Endometrium (tissue), 2 donors: Measurements from ENCODE around the gene MBTPS1.

Experiments used
- FAIRE-seq: peaks from 2 replicates; lab custom pipeline; 2012; peaks lifted over from hg19 to GRCh38; lab: Jason Lieb, UNC
- donor health status: control.
- donor health status: control.

MBTPS1 gene

DNA sequence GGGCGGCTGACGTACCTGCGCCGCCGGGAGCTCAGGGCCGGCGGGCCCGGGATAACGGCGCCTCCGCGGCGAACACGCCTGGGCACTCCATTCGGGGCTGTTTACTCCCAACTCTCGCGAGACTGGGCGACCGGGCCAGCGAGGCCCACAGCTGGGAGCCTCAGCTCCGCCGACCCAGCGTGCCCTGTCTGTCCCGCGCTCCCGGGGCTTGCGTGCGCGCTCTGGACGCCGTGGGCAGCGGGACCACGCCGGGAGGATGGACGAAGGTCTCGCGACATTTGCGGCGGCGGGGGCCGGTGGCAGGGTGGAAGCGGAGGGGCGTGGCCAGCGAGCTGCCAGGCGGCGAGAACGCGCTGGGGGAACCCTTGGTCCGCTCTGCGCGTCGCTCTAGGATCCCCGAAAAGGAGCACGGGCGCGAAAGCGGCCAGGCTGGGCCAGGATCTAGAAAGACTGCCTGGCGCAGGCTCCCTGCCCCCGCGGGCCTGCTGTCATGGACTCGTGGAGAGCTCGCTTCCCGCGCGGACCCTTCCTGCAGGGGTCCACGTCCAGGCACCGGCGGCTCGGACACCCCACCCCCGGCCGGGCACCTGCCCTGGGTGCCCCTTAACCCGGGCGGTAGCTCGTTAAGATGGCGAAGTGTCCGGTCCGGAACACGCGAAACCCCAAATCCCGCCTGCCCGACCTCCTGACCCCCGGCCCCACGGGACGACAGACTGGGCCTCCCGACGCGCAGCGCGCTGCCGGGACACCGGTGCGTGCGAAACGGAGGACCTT lies at the start of gene MBTPS1:
Gene MBTPS1, minus strand, starts transcription at position 223 of the 774 bp plus-strand sequence. CDS start 15,159 bp downstream, outside the sequence.
- no peak for FAIRE-seq

DNA sequence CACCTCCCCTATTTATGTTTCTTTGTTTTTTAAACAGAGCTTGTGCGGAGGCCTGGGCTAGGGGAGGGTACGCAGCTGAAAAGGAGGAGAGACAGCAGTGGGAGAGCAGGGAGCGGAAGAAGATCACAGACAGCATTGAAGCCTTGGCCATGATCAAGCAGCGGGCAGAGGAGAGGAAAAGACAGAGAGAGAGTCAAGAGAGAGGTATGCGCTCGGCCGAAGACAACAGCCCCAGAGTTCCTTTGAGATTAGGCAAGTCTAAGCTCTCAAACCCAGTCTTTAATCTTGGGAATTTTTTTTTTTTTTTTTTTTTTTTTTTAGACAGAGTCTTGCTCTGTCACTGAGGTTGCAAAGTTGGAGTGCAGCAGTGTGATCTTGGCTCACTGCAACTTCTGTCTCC lies 49.0 kb upstream of the MBTPS1 start:
- FAIRE-seq: no peak

DNA sequence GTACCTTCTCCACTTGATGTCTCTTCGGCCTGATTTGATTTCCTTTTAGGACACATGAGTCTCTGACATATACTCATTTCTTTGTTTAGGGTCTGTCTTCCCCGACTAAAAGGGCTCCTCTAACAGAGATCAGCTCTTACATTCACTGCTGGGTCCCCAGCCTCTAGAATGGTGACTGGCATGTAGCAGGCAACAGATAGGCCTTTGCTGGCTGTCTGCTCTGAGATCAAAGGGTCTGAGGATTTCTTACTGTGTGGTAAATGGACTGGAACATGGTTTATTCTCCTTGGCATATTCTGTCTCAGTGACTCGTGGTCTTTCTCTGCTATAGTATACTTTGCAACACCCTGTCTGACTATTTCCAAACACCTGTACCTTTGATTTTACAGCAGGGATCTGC lies 45.1 kb upstream of the MBTPS1 start:
- FAIRE-seq: no peak

GRCh38 chr16:84161037-84161436 lies 44.3 kb upstream of the MBTPS1 start:
- FAIRE-seq: no peak

DNA sequence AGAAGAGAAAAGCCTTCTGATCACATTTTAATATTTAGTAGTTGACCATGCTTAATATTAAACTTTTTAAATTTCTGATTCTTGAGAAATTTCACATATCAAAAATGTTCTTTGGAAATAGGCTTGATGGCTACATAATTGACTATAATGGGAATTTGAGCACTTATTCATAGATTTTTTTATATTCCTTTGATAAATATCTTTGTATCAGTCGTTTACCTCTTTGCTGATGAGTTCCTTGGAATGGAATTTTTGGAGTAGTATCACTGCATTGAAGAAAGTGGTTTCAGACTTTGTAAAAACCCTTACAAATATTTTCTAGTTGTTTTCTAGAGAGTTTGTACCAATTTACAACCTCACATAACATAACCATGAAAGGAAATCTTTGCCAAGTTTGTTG lies 43.1 kb upstream of the MBTPS1 start:
- peak; percentile 33 for FAIRE-seq

- no peak for FAIRE-seq
These were observed 42.3 kb upstream of the MBTPS1 start for GRCh38 chr16:84159007-84159406.

GRCh38 chr16:84156342-84156784 lies 39.6 kb upstream of the MBTPS1 start:
- no peak for FAIRE-seq

DNA sequence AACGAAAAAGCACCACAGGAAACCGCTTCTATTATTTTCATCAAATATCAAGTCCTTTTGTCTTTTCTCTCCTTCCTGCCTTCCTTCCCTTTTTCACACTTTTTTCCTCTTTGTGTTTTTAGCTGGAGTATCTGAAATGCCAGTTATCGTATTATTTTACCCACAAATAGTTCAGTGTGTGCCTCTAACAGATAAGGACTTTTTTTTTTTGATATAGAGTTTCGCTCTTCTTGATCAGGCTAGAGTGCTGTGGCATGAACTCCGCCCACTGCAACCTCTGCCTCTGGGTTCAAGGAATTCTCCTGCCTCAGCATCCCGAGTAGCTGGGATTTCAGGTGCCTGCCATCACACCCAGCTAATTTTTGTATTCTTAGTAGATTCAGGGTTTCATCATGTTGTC lies 39.0 kb upstream of the MBTPS1 start:
- no peak for FAIRE-seq

- FAIRE-seq: no peak
These were observed 38.5 kb upstream of the MBTPS1 start for GRCh38 chr16:84155226-84155625.

DNA sequence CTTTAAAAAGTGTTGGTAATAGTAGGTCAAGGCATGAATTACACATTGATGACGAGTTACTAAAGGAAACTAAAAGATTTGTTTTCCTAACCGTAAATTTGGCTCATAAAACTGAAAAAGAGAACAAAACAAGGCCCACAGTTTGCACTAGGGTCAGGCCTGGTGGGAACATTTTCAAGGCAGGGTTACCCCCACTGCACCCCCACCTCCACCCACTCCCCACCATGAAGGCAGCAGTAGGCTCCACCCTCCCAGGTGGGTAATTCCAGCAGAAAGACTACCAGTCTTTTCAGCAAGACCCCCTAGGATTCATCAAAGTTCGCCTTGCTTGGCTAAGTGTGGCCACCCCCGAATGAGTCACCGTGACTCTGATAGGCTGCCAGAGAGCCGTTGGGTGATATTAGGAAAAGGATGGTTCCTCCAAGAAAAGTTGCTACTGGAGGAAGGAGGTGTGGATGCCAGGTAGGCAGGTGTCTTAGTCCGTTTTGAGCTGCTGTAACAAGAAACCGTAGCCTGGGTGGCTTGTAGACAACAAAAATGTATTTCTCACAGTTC lies 37.0 kb upstream of the MBTPS1 start:
- no peak for FAIRE-seq

GRCh38 chr16:84150926-84151325 lies 34.2 kb upstream of the MBTPS1 start:
- no peak for FAIRE-seq

DNA sequence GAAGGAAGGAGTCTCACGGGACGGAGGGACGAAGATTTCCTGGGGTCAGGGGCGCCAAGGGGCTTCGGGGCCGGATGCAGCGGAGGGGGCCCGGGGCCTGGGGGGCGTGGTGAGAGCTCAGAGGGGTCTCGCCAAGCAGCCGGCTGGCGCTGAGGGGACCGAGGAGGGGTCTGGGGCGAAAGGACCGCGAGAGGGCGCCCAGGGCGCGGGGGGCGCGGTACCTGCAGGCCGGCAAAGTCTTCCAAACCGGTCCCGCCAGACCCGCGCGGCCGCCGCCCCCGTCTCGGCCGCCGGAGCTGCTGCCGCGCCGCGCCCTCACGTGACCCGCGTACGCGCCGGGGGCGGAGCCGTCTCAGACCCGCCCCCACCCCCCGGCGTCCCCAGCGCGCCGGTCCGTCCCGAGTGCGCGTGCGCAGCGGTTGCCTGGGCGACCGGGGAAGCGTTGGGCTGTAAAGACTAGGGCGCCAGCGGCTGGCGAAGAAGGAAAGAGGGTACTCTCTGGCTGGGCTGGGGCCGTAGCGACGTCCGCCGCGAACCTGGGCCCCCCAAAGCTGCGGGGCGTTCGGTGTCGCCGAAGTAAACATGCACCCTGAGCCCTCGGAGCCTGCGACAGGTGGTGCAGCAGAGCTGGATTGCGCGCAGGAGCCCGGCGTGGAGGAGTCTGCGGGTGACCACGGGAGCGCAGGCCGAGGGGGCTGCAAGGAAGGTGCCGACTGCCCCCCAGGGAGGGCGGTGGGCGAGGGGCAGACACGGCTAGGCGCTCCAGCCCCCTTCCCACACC lies 28.3 kb upstream of the MBTPS1 start, which contains the start of the genes DNAAF1 and HSDL1:
Gene DNAAF1, plus strand, starts transcription at position 450 of the 781 bp plus-strand sequence. Its CDS starts 133 bp downstream, at position 583.
Gene HSDL1, minus strand, starts transcription at position 319 of the 781 bp plus-strand sequence. CDS start 13,856 bp downstream, outside the sequence.
- no peak for FAIRE-seq

- FAIRE-seq: no peak
These were observed 27.6 kb upstream of the MBTPS1 start for GRCh38 chr16:84144209-84144858.

- no peak for FAIRE-seq
These were observed 27.1 kb upstream of the MBTPS1 start for GRCh38 chr16:84143784-84144199.

- FAIRE-seq: no peak
These were observed 26.3 kb upstream of the MBTPS1 start for GRCh38 chr16:84143081-84143480.

DNA sequence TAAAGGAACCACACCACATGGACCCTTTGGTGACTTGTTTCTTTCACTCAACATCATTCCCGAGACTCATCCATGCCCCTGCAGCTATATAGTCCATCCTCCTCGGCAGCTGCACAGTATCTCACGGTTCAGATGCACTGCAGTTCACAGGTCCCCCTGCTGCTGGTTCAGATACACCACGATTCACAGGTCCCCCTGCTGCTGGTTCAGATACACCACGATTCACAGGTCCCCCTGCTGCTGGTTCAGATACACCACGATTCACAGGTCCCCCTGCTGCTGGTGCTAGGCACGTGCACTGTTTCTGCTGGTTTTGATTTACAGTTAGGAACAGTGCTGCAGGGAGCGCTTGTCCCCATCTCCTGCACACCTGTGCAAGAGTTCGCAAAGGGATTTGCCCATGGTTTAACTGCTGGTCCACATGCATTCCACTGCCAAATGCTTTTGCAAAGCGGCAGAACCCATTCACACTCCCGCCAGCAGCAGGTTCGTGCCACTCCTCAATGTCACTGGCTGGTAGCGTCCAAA lies 24.5 kb upstream of the MBTPS1 start:
- no peak for FAIRE-seq

DNA sequence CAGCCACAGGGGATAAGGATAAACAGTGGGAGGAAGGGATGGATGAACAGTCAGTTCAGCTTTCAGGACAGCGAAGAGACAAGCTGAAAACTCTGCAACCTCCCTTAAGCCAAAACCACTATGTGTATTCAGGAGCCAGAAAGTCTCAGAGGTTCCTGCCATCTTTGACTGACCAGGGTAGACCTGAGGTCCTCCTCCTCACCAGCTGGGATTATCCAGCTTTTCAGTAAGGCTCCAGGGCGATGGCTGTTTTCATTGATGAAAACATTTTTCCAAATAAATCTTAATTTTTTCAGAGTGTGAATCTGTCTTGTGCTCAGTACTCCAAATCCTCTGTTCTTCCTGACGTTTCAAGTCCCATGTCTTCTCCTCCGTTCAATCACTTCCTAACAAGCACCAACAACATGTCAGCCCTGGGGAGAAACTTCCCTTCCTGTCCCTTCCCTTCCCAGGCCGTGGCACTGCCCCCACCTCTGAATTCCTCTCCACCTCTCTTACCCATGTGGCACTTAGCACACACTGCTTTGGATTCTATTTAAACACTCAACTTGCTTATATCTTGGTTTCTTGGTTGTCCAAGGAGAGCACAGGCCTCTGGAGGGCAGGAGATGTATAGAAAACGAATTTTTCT lies 23.0 kb upstream of the MBTPS1 start:
- FAIRE-seq: no peak

GRCh38 chr16:84138824-84139627 lies 22.3 kb upstream of the MBTPS1 start:
- FAIRE-seq: no peak

GRCh38 chr16:84138500-84138823 lies 21.7 kb upstream of the MBTPS1 start:
- no peak for FAIRE-seq

DNA sequence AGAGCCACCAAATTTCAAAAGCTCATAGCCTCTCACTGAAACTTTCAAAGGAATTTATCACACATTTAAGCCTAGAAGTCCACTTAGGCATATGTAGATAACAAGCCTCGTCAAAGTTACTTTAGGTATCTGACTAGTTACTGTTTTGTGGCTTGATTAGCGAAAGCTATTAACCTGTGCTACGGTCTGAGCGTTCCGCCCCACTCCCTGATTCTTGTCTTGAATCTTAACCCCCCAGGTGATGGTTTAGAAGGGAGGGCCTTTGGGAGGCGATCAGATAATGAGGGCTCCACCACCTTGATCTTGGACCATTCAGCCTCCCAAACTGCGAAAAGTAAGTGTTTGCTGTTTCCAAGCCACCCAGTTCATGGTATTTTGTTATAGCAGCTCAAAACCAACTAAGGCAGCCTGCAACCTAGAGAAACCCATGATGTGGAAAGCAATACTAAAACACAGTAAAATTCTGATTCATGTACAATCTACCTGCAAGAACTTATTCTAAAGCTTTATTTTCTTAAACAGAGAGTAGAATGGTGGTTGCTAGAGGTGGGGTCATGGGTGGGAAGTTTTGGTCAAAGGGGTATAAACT lies 21.1 kb upstream of the MBTPS1 start:
- FAIRE-seq: no peak
